ENCODE results near the gene TEX264.
"Not testable (repeated sequence)": the region's sequence is repeated elsewhere in the genome, so short reads cannot be mapped to it uniquely, and the experiment has no call there.

Gene TEX264

GRCh38 chr3:51642462-51642861, 28.6 kb upstream of the TEX264 start:
- Histone ChIP-seq H3K27me3 (ENCODE audit: insufficient read depth, insufficient read length) (no peaks in the 10 kb centered on the region), H3K36me3 (ENCODE audit: insufficient read depth, insufficient read length, low read length) (peaks cover 93% of the 10 kb centered on the region), H3K9ac (ENCODE audit: insufficient read length, low read depth) (no peak overlapping the region), H3K4me3 (ENCODE audit: insufficient read length, low read depth) (no peak overlapping the region), H3K4me1 (ENCODE audit: insufficient read depth, insufficient read length) (no peaks in the 10 kb centered on the region), H3K9me3 (ENCODE audit: insufficient read depth, low read length) (peaks cover 14% of the 10 kb centered on the region; the same call in 1 of the 2 replicates)
- DNase-seq (ENCODE audit: low read depth, low spot score) = no peak
- TF ChIP-seq YY1 (IDR thresholded peaks at IDR 0.05; ENCODE audit: insufficient read depth, insufficient read length) (no peak), ZNF274 (IDR thresholded peaks at IDR 0.05; ENCODE audit: low read depth, low read length) (no peak), SUZ12 (IDR thresholded peaks at IDR 0.05; ENCODE audit: extremely low read depth, insufficient read depth, insufficient read length) (no peak)

- DNase-seq (ENCODE audit: low read depth, low spot score) = no peak
- Histone ChIP-seq H3K9me3 (ENCODE audit: insufficient read depth, low read length) (peaks cover 24% of the 10 kb centered on the region; the same call in 1 of the 2 replicates), H3K4me3 (ENCODE audit: insufficient read length, low read depth) (no peak overlapping the region), H3K27me3 (ENCODE audit: insufficient read depth, insufficient read length) (no peaks in the 10 kb centered on the region), H3K4me1 (ENCODE audit: insufficient read depth, insufficient read length) (no peaks in the 10 kb centered on the region), H3K36me3 (ENCODE audit: insufficient read depth, insufficient read length, low read length) (peaks cover 72% of the 10 kb centered on the region), H3K9ac (ENCODE audit: insufficient read length, low read depth) (no peak overlapping the region)
- TF ChIP-seq SUZ12 (IDR thresholded peaks at IDR 0.05; ENCODE audit: extremely low read depth, insufficient read depth, insufficient read length) (no peak), YY1 (IDR thresholded peaks at IDR 0.05; ENCODE audit: insufficient read depth, insufficient read length) (no peak), ZNF274 (IDR thresholded peaks at IDR 0.05; ENCODE audit: low read depth, low read length) (no peak)
Observed at GRCh38 chr3:51646091-51646490, 25.0 kb upstream of the TEX264 start.

- H3K27me3 ChIP-seq (ENCODE audit: insufficient read depth, insufficient read length); DNase-seq (ENCODE audit: low read depth, low spot score); H3K9ac ChIP-seq (ENCODE audit: insufficient read length, low read depth); H3K4me3 ChIP-seq (ENCODE audit: insufficient read length, low read depth); H3K4me1 ChIP-seq (ENCODE audit: insufficient read depth, insufficient read length): not testable (repeated sequence)
- H3K36me3 ChIP-seq (ENCODE audit: insufficient read depth, insufficient read length, low read length) = peaks cover 49% of the 10 kb centered on the region
- peaks cover 13% of the 10 kb centered on the region; the same call in 1 of the 2 replicates for H3K9me3 ChIP-seq (ENCODE audit: insufficient read depth, low read length)
Observed at GRCh38 chr3:51652103-51652502, 18.9 kb upstream of the TEX264 start.

- H3K4me1 ChIP-seq (ENCODE audit: insufficient read depth, insufficient read length) = not testable (repeated sequence)
Observed at GRCh38 chr3:51653409-51653808, 17.6 kb upstream of the TEX264 start.

GRCh38 chr3:51657234-51657633, 13.8 kb upstream of the TEX264 start:
- no peak for DNase-seq (ENCODE audit: low read depth, low spot score)
- Histone ChIP-seq H3K27me3 (ENCODE audit: insufficient read depth, insufficient read length) (no peaks in the 10 kb centered on the region), H3K4me1 (ENCODE audit: insufficient read depth, insufficient read length) (no peaks in the 10 kb centered on the region), H3K36me3 (ENCODE audit: insufficient read depth, insufficient read length, low read length) (peaks cover 75% of the 10 kb centered on the region), H3K9ac (ENCODE audit: insufficient read length, low read depth) (no peak overlapping the region), H3K9me3 (ENCODE audit: insufficient read depth, low read length) (no peaks in the 10 kb centered on the region), H3K4me3 (ENCODE audit: insufficient read length, low read depth) (no peak overlapping the region)
- TF ChIP-seq ZNF274 (IDR thresholded peaks at IDR 0.05; ENCODE audit: low read depth, low read length) (no peak), SUZ12 (IDR thresholded peaks at IDR 0.05; ENCODE audit: extremely low read depth, insufficient read depth, insufficient read length) (no peak), YY1 (IDR thresholded peaks at IDR 0.05; ENCODE audit: insufficient read depth, insufficient read length) (no peak)

More at GRCh38 chr3:51653409-51653808, 17.6 kb upstream of the TEX264 start:
- H3K4me3 ChIP-seq (ENCODE audit: insufficient read length, low read depth); H3K27me3 ChIP-seq (ENCODE audit: insufficient read depth, insufficient read length); H3K9me3 ChIP-seq (ENCODE audit: insufficient read depth, low read length); DNase-seq (ENCODE audit: low read depth, low spot score); H3K9ac ChIP-seq (ENCODE audit: insufficient read length, low read depth): not testable (repeated sequence)
- H3K36me3 ChIP-seq (ENCODE audit: insufficient read depth, insufficient read length, low read length) = peaks cover 51% of the 10 kb centered on the region

GRCh38 chr3:51659942-51660341, 11.1 kb upstream of the TEX264 start:
- H3K9me3 ChIP-seq (ENCODE audit: insufficient read depth, low read length) = no peaks in the 10 kb centered on the region
- DNase-seq (ENCODE audit: low read depth, low spot score) = no peak
- H3K9ac ChIP-seq (ENCODE audit: insufficient read length, low read depth) = no peak overlapping the region
- H3K4me1 ChIP-seq (ENCODE audit: insufficient read depth, insufficient read length) = no peaks in the 10 kb centered on the region
- no peaks in the 10 kb centered on the region for H3K27me3 ChIP-seq (ENCODE audit: insufficient read depth, insufficient read length)
- H3K4me3 ChIP-seq (ENCODE audit: insufficient read length, low read depth) = no peak overlapping the region
- no peak for TF ChIP-seq YY1 (IDR thresholded peaks at IDR 0.05; ENCODE audit: insufficient read depth, insufficient read length)
- peaks cover 86% of the 10 kb centered on the region for H3K36me3 ChIP-seq (ENCODE audit: insufficient read depth, insufficient read length, low read length)

DNA sequence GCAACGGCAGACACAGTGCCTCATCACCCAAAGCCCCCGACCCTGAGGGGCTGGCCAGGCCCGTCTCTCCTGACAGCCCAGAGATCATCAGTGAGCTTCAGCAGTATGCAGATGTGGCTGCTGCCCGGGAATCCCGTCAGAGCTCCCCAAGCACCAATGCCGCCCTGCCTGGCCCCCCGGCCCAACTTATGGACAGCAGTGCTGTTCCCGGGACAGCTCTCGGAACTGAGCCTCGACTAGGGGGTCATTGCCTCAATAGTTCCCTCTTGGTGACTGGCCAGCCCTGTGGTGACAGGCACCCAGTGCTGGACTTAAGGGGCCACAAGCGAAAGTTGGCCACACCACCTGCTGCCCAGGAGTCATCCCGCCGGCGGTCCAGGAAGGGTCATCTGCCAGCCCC, 8.6 kb upstream of the TEX264 start:
- Histone ChIP-seq H3K9ac (ENCODE audit: insufficient read length, low read depth) (no peak overlapping the region), H3K4me3 (ENCODE audit: insufficient read length, low read depth) (no peak overlapping the region), H3K9me3 (ENCODE audit: insufficient read depth, low read length) (no peaks in the 10 kb centered on the region), H3K4me1 (ENCODE audit: insufficient read depth, insufficient read length) (peaks cover 2% of the 10 kb centered on the region), H3K36me3 (ENCODE audit: insufficient read depth, insufficient read length, low read length) (peaks cover 76% of the 10 kb centered on the region), H3K27me3 (ENCODE audit: insufficient read depth, insufficient read length) (no peaks in the 10 kb centered on the region)
- DNase-seq (ENCODE audit: low read depth, low spot score) = no peak
- TF ChIP-seq ZNF274 (IDR thresholded peaks at IDR 0.05; ENCODE audit: low read depth, low read length) (no peak), YY1 (IDR thresholded peaks at IDR 0.05; ENCODE audit: insufficient read depth, insufficient read length) (no peak), SUZ12 (IDR thresholded peaks at IDR 0.05; ENCODE audit: extremely low read depth, insufficient read depth, insufficient read length) (no peak)

DNA sequence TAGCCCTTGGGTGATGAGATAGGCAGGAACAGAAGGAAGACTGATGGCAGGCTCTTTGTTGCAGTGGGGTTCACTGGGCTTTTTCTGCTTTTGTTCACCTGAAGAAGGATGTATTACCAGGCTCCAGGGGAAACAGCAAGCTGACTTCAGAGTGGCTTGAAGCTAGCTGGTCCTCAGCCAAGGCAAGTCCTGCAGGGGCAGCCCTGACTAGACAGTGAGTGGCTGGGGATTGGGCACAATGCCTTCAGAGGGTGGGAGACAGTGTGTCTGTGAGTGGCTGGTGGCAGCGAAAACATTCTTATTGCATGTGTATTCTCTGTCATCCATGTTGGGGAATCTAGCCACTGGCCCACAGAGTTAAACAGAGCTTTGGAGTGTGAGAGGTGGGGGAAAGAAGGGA, 2.3 kb upstream of the TEX264 start:
- no peak for DNase-seq (ENCODE audit: low read depth, low spot score)
- peaks cover 10% of the 10 kb centered on the region for H3K4me1 ChIP-seq (ENCODE audit: insufficient read depth, insufficient read length)
- no peak for TF ChIP-seq SUZ12 (IDR thresholded peaks at IDR 0.05; ENCODE audit: extremely low read depth, insufficient read depth, insufficient read length)
- TF ChIP-seq YY1 (IDR thresholded peaks at IDR 0.05; ENCODE audit: insufficient read depth, insufficient read length) = no peak
- no peak for TF ChIP-seq ZNF274 (IDR thresholded peaks at IDR 0.05; ENCODE audit: low read depth, low read length)
- H3K9me3 ChIP-seq (ENCODE audit: insufficient read depth, low read length) = no peaks in the 10 kb centered on the region
- peaks cover 24% of the 10 kb centered on the region for H3K36me3 ChIP-seq (ENCODE audit: insufficient read depth, insufficient read length, low read length)
- no peak overlapping the region for H3K9ac ChIP-seq (ENCODE audit: insufficient read length, low read depth)
- no peak overlapping the region for H3K4me3 ChIP-seq (ENCODE audit: insufficient read length, low read depth)
- H3K27me3 ChIP-seq (ENCODE audit: insufficient read depth, insufficient read length) = no peaks in the 10 kb centered on the region
